Measurements from ENCODE around the gene RABL3.

Gene RABL3

DNA sequence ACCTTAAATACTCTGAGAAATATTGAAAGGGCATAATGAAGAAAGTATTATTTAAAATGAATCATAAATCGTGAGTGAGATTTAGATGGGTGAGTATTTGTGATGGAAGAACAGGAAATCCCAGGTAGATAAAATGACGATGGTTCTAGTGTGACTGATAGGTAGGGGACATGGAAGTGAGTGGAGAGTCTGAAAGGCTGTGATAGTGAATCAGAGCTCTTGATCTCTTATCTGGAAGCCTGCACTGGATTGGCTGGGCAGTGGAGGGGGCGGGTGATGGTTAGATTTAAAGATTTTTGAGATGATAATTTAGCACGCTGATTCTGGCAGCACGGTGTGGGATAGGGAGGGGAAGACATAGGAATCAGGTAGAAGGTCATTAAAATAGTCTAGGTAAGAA is 80.4 kb downstream of the RABL3 start:
- Histone ChIP-seq H3K27me3 (ENCODE audit: insufficient read depth, low read length) (no peaks in the 10 kb centered on the region), H3K27ac (ENCODE audit: low read depth, low read length, poor library complexity, severe bottlenecking) (no peak overlapping the region), H3K36me3 (ENCODE audit: insufficient read depth, low read length) (no peaks in the 10 kb centered on the region), H3K9me2 (ENCODE audit: low read depth, low read length) (no peaks in the 10 kb centered on the region), H2AFZ (ENCODE audit: low read length) (no peak overlapping the region), H3K9ac (ENCODE audit: low read length) (no peak overlapping the region), H3K79me2 (ENCODE audit: insufficient read depth, low read length) (no peaks in the 10 kb centered on the region), H3K4me2 (ENCODE audit: low read length) (no peak overlapping the region), H3F3A (ENCODE audit: insufficient read depth, low read length) (no peaks in the 10 kb centered on the region), H4K20me1 (ENCODE audit: insufficient read depth, low read length) (no peaks in the 10 kb centered on the region), H3K4me3 (ENCODE audit: low read depth, low read length, poor library complexity, severe bottlenecking) (no peak overlapping the region), H3K9me3 (ENCODE audit: low read length) (no peaks in the 10 kb centered on the region), H3K4me1 (ENCODE audit: insufficient read depth, low read length, severe bottlenecking) (no peaks in the 10 kb centered on the region)
- no peak for TF ChIP-seq EZH2 (IDR thresholded peaks at IDR 0.05; ENCODE audit: borderline replicate concordance, low read length)
- TF ChIP-seq, protein P1, sequence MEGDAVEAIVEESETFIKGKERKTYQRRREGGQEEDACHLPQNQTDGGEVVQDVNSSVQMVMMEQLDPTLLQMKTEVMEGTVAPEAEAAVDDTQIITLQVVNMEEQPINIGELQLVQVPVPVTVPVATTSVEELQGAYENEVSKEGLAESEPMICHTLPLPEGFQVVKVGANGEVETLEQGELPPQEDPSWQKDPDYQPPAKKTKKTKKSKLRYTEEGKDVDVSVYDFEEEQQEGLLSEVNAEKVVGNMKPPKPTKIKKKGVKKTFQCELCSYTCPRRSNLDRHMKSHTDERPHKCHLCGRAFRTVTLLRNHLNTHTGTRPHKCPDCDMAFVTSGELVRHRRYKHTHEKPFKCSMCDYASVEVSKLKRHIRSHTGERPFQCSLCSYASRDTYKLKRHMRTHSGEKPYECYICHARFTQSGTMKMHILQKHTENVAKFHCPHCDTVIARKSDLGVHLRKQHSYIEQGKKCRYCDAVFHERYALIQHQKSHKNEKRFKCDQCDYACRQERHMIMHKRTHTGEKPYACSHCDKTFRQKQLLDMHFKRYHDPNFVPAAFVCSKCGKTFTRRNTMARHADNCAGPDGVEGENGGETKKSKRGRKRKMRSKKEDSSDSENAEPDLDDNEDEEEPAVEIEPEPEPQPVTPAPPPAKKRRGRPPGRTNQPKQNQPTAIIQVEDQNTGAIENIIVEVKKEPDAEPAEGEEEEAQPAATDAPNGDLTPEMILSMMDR (IDR thresholded peaks at IDR 0.05; ENCODE audit: low read length) = no peak

DNA sequence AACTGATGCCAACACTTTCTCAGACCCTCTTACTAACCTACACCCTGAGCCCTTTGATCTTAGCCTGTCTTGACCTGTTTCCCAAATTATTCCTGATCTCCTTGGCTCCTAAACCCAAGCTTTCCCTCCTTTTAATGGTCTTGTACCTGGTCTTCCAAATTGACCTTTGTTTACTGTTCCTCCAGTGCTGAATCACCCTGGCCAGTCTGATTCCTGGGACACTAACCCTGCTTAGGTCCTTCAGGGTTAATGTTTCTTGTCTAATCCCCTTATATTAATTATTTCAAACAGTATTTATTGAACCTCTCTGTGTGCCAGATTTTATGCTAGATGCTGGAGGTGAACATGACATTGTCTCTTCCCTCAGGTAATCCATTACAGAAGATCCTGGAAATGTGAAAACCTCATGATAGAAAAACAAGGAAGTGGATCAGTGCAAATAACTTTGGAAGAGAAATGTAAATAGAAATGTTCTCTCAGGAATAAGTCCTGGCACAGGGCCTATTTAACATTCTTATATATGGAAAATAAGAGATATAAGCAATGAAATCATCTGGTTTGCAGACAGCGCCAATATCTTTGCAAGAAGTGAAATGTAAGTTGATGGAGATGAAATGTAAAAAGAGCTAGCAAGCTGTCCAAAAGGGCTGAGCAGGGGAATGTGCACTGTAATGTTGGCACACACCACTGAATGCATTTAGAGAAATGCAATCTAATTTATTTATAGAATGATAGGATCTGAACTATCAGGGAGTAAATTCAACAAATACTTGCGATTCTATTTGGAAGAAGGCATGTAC is 81.0 kb downstream of the RABL3 start:
- no peaks in the 10 kb centered on the region for H3K4me1 ChIP-seq (ENCODE audit: insufficient read depth, low read length, severe bottlenecking)
- no peak overlapping the region for H3K9ac ChIP-seq (ENCODE audit: low read length)
- no peaks in the 10 kb centered on the region for H3K36me3 ChIP-seq (ENCODE audit: insufficient read depth, low read length)
- no peaks in the 10 kb centered on the region for H3F3A ChIP-seq (ENCODE audit: insufficient read depth, low read length)
- no peak overlapping the region for H3K4me2 ChIP-seq (ENCODE audit: low read length)
- no peaks in the 10 kb centered on the region for H3K27me3 ChIP-seq (ENCODE audit: insufficient read depth, low read length)
- H3K9me2 ChIP-seq (ENCODE audit: low read depth, low read length) = no peaks in the 10 kb centered on the region
- H3K27ac ChIP-seq (ENCODE audit: low read depth, low read length, poor library complexity, severe bottlenecking) = no peak overlapping the region
- no peak overlapping the region for H2AFZ ChIP-seq (ENCODE audit: low read length)
- no peaks in the 10 kb centered on the region for H3K9me3 ChIP-seq (ENCODE audit: low read length)
- H3K79me2 ChIP-seq (ENCODE audit: insufficient read depth, low read length) = no peaks in the 10 kb centered on the region
- no peak overlapping the region for H3K4me3 ChIP-seq (ENCODE audit: low read depth, low read length, poor library complexity, severe bottlenecking)
- H4K20me1 ChIP-seq (ENCODE audit: insufficient read depth, low read length) = no peaks in the 10 kb centered on the region
- TF ChIP-seq, protein P1 (IDR thresholded peaks at IDR 0.05; ENCODE audit: low read length) = no peak
- TF ChIP-seq EZH2 (IDR thresholded peaks at IDR 0.05; ENCODE audit: borderline replicate concordance, low read length) = no peak

DNA sequence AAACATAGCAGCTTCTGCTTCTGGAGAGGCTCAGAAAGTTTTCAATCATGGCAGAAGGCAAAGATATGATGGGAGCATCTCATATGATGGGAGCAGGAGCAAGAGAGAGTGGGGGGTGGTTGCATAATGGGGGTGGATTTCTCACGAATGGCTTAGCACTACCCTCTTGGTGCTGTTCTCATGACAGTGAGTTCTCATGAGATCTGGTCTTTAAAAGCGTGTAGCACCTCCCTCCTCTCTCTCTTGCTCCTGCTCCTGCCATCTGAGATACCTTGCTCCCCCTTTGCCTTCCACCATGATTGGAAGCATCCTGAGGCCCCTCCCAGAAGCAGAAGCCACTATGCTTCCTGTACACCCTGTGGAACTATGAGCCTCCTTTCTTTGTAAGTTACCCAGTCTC is 82.5 kb downstream of the RABL3 start:
- Histone ChIP-seq H3K4me2 (ENCODE audit: low read length) (no peak overlapping the region), H3K4me3 (ENCODE audit: low read depth, low read length, poor library complexity, severe bottlenecking) (no peak overlapping the region), H2AFZ (ENCODE audit: low read length) (no peak overlapping the region), H3K36me3 (ENCODE audit: insufficient read depth, low read length) (no peaks in the 10 kb centered on the region), H3F3A (ENCODE audit: insufficient read depth, low read length) (no peaks in the 10 kb centered on the region), H3K27me3 (ENCODE audit: insufficient read depth, low read length) (no peaks in the 10 kb centered on the region), H4K20me1 (ENCODE audit: insufficient read depth, low read length) (no peaks in the 10 kb centered on the region), H3K9ac (ENCODE audit: low read length) (no peak overlapping the region), H3K9me2 (ENCODE audit: low read depth, low read length) (no peaks in the 10 kb centered on the region), H3K9me3 (ENCODE audit: low read length) (no peaks in the 10 kb centered on the region), H3K4me1 (ENCODE audit: insufficient read depth, low read length, severe bottlenecking) (no peaks in the 10 kb centered on the region), H3K27ac (ENCODE audit: low read depth, low read length, poor library complexity, severe bottlenecking) (no peak overlapping the region), H3K79me2 (ENCODE audit: insufficient read depth, low read length) (no peaks in the 10 kb centered on the region)
- TF ChIP-seq, protein P1 (IDR thresholded peaks at IDR 0.05; ENCODE audit: low read length) = no peak
- no peak for TF ChIP-seq EZH2 (IDR thresholded peaks at IDR 0.05; ENCODE audit: borderline replicate concordance, low read length)

Measured in OCI-LY1 (cell line).